Measurements from ENCODE around the gene SLC25A13. TPM values are rescaled to one million over a fixed set of nuclear protein-coding genes. Genes with fewer than 3 reads are reported as not detected.

Gene SLC25A13
- total and polyA plus RNA-seq, 9 of the 15 experiments (the other 6 are each of a cell fraction or from before 2014, with no cell fraction given), result 21.4 to 80.2 (median 58.7) TPM

GRCh38 chr7:96310110-96310509, 11.8 kb downstream of the SLC25A13 start:
- H4K20me1 ChIP-seq (replicated peaks; ENCODE audit: control insufficient read depth, insufficient read depth, low read length), result peaks cover 21% of the 10 kb centered on the region
- no peak for FAIRE-seq
- no peaks in the 10 kb centered on the region for H3K9me1 ChIP-seq (ENCODE audit: control insufficient read depth, insufficient read depth, low read length)
- ChIA-PET CTCF (ENCODE audit: low intra/inter-chr PET ratio) (no interaction called here), POLR2A (no interaction called here)
- no peak for DNase-seq (ENCODE audit: extremely low read depth in 1 of 4, low spot score in 3 of 4)
- ATAC-seq, result no peak
- H3K36me3 ChIP-seq (ENCODE audit: control insufficient read depth, insufficient read depth, low read length), result peaks cover 28% of the 10 kb centered on the region
- intact Hi-C loops (cut with micrococcal nuclease) (no loop called here), in situ Hi-C loops (cut with MboI) (no loop called here)
- BruUV-seq (replicated peaks), result no TSS peak
- peaks cover 0 to 15% of the 10 kb centered on the region in 2 experiments; a peak in 3 of 5 replicates for H3K4me1 ChIP-seq (replicated peaks in 1 of 2; ENCODE audit: control insufficient read depth in 2 of 2, insufficient read depth in 2 of 2, low read length in 2 of 2)
- no peaks in the 10 kb centered on the region for H3K9me3 ChIP-seq (replicated peaks; ENCODE audit: control insufficient read depth, insufficient read depth, low read depth, low read length)
- H3K27ac ChIP-seq (ENCODE audit: extremely low read depth, low read depth, low read length), result no peak overlapping the region
- peaks cover 87% of the 10 kb centered on the region for H3K79me2 ChIP-seq (ENCODE audit: control insufficient read depth, insufficient read depth, low read length)
- H3K4me2 ChIP-seq (ENCODE audit: insufficient read depth, low read length), result no peak overlapping the region
- 59% methylated on average over 3 of the region's 3 CpGs for WGBS (ENCODE audit: insufficient coverage, low coverage, missing lambda C conversion rate)
- no peaks in the 10 kb centered on the region for H3K27me3 ChIP-seq (ENCODE audit: control insufficient read depth in 2 of 2, insufficient read depth in 2 of 2, low read length in 2 of 2)
- no peak overlapping the region for H3K4me3 ChIP-seq
- H3K9ac ChIP-seq (ENCODE audit: insufficient read depth in 1 of 2, low read depth in 2 of 2, low read length in 2 of 2), result no peak overlapping the region
- no peak overlapping the region for H2AFZ ChIP-seq (ENCODE audit: low read depth, low read length)
- TF ChIP-seq PATZ1 (CRISPR knock-in tag; IDR thresholded peaks at IDR 0.05; ENCODE audit: borderline replicate concordance) (no peak), DACH1 (IDR thresholded peaks at IDR 0.05; ENCODE audit: partially characterized antibody) (no peak), ILK (tag; IDR thresholded peaks at IDR 0.05; ENCODE audit: borderline replicate concordance, low read depth) (no peak), HSF4 (CRISPR knock-in tag; IDR thresholded peaks at IDR 0.05; ENCODE audit: borderline replicate concordance) (no peak), POLR2AphosphoS2 (IDR thresholded peaks at IDR 0.05; ENCODE audit: low read length) (no peak), FUS (optimal IDR thresholded peaks at IDR 0.05; ENCODE audit: low read depth, low read length) (no peak), KHSRP (IDR thresholded peaks at IDR 0.05) (no peak), CBFA2T2 (conservative IDR thresholded peaks at IDR 0.05) (no peak), ZNF24 (IDR thresholded peaks at IDR 0.05) (no peak), RHOXF2B (CRISPR knock-in tag; conservative IDR thresholded peaks at IDR 0.05) (no peak)
- TF ChIP-seq, protein P1, sequence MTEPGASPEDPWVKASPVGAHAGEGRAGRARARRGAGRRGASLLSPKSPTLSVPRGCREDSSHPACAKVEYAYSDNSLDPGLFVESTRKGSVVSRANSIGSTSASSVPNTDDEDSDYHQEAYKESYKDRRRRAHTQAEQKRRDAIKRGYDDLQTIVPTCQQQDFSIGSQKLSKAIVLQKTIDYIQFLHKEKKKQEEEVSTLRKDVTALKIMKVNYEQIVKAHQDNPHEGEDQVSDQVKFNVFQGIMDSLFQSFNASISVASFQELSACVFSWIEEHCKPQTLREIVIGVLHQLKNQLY (CRISPR knock-in tag; conservative IDR thresholded peaks at IDR 0.05), result no peak
- TF ChIP-seq, protein P2, sequence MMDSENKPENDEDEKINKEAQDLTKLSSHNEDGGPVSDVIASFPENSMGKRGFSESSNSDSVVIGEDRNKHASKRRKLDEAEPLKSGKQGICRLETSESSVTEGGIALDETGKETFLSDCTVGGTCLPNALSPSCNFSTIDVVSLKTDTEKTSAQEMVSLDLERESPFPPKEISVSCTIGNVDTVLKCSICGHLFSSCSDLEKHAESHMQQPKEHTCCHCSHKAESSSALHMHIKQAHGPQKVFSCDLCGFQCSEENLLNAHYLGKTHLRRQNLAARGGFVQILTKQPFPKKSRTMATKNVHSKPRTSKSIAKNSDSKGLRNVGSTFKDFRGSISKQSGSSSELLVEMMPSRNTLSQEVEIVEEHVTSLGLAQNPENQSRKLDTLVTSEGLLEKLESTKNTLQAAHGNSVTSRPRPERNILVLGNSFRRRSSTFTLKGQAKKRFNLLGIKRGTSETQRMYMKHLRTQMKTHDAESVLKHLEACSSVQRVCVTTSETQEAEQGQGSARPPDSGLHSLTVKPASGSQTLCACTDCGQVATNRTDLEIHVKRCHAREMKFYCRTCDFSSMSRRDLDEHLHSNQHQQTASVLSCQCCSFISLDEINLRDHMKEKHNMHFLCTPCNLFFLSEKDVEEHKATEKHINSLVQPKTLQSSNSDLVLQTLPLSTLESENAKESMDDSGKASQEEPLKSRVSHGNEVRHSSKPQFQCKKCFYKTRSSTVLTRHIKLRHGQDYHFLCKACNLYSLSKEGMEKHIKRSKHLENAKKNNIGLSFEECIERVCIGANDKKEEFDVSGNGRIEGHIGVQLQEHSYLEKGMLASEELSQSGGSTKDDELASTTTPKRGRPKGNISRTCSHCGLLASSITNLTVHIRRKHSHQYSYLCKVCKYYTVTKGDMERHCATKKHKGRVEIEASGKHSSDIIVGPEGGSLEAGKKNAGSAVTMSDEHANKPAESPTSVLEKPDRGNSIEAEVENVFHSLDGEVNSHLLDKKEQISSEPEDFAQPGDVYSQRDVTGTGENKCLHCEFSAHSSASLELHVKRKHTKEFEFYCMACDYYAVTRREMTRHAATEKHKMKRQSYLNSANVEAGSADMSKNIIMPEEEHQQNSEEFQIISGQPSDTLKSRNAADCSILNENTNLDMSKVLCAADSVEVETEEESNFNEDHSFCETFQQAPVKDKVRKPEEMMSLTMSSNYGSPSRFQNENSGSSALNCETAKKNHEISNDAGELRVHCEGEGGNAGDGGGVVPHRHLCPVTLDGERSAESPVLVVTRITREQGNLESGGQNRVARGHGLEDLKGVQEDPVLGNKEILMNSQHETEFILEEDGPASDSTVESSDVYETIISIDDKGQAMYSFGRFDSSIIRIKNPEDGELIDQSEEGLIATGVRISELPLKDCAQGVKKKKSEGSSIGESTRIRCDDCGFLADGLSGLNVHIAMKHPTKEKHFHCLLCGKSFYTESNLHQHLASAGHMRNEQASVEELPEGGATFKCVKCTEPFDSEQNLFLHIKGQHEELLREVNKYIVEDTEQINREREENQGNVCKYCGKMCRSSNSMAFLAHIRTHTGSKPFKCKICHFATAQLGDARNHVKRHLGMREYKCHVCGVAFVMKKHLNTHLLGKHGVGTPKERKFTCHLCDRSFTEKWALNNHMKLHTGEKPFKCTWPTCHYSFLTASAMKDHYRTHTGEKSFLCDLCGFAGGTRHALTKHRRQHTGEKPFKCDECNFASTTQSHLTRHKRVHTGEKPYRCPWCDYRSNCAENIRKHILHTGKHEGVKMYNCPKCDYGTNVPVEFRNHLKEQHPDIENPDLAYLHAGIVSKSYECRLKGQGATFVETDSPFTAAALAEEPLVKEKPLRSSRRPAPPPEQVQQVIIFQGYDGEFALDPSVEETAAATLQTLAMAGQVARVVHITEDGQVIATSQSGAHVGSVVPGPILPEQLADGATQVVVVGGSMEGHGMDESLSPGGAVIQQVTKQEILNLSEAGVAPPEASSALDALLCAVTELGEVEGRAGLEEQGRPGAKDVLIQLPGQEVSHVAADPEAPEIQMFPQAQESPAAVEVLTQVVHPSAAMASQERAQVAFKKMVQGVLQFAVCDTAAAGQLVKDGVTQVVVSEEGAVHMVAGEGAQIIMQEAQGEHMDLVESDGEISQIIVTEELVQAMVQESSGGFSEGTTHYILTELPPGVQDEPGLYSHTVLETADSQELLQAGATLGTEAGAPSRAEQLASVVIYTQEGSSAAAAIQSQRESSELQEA (IDR thresholded peaks at IDR 0.05; ENCODE audit: low read depth), result no peak

All from K562 (cell line).